Mammary epithelial cell (primary cell): ENCODE measurements around the gene ACTR6.

Experiments
- EZH2 ChIP-seq: IDR thresholded peaks from 2 replicates; pipeline ENCODE4 v1.6.1; 2012; ENCODE audit warnings: low read length, inconsistent platforms, borderline replicate concordance
- TF ChIP-seq, protein P1 (sequence below), 2 donors: IDR thresholded peaks in 1 of 2; conservative IDR thresholded peaks in 1 of 2; 2 replicates each; pipeline ENCODE4 v1.5.1; 2011 to 2012; ENCODE audit warnings: inconsistent platforms in 2 of 2, low read length in 2 of 2, mild to moderate bottlenecking in 2 of 2, control low read depth in 1 of 2, low read depth in 1 of 2; ENCODE audit not compliant: insufficient read depth in 1 of 2; ENCODE audit errors: extremely low read depth in 1 of 2

DNA sequence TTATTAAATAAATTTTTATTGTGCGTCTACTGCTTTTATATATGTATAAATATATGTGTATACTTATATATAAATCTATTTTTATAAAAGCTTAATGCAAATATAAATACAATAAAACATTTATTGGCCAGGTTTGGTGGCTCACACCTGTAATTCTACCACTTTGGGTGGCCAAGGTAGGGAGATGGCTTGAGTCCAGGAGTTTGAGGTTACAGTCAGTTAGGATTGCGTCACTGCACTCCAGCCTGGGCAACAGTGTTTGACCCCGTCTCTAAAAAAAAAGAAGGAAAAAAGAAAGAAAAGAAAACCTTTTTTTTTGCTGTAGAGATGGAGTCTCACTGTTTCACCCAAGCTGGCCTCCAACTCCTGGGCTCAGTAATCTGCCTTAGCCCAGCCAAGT is 20.9 kb downstream of the ACTR6 start:
- TF ChIP-seq, protein P1, sequence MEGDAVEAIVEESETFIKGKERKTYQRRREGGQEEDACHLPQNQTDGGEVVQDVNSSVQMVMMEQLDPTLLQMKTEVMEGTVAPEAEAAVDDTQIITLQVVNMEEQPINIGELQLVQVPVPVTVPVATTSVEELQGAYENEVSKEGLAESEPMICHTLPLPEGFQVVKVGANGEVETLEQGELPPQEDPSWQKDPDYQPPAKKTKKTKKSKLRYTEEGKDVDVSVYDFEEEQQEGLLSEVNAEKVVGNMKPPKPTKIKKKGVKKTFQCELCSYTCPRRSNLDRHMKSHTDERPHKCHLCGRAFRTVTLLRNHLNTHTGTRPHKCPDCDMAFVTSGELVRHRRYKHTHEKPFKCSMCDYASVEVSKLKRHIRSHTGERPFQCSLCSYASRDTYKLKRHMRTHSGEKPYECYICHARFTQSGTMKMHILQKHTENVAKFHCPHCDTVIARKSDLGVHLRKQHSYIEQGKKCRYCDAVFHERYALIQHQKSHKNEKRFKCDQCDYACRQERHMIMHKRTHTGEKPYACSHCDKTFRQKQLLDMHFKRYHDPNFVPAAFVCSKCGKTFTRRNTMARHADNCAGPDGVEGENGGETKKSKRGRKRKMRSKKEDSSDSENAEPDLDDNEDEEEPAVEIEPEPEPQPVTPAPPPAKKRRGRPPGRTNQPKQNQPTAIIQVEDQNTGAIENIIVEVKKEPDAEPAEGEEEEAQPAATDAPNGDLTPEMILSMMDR (conservative IDR thresholded peaks at IDR 0.05 in 1 of 2, IDR thresholded peaks at IDR 0.05 in 1 of 2; ENCODE audit: extremely low read depth in 1 of 2, insufficient read depth in 1 of 2, low read depth in 1 of 2, low read length in 2 of 2): no peak
- no peak for TF ChIP-seq EZH2
